HCT116 (cell line): ENCODE data around the gene PDIK1L. TPM values are rescaled to one million over a fixed set of nuclear protein-coding genes. Genes with fewer than 3 reads are reported as not detected.

Experiments
- ATAC-seq: fragments of 200-7000 bp; cut with Tn5 transposase; 2 replicates; pipeline ENCODE4 v1.9.1; 2020; ENCODE audit warnings: mild to moderate bottlenecking, moderate library complexity
- BruUV-seq: library from RNA; stranded (reverse); fragments of 400-500 nt; replicated peaks from 2 replicates; lab custom pipeline; 2021; lab: Mats Ljungman, UMichigan
- CTCF ChIA-PET: fragments of 300-600 bp; sonication (Branson Sonifier 250); formaldehyde crosslinking; loops from one replicate; lab custom pipeline; 2021; ENCODE audit warnings: antibody characterized with exemption; lab: Charles Lee
- POLR2A ChIA-PET: fragments of 300-600, 350-600 bp; sonication (Branson Sonifier 250); formaldehyde crosslinking; loops from one replicate; lab custom pipeline; 2021; ENCODE audit warnings: antibody characterized with exemption; lab: Charles Lee
- RAD21 ChIA-PET, 2 experiments: fragments of 300-600 bp; sonication (Branson Sonifier 250); formaldehyde crosslinking; loops; one replicate each; lab custom pipeline; 2023; ENCODE audit warnings: low total read pairs in 2 of 2; ENCODE audit not compliant: uncharacterized antibody in 2 of 2, unreplicated experiment in 2 of 2, low non-redundant PET in 1 of 2; lab: Charles Lee
- DNase-seq: peaks from one replicate; pipeline ENCODE4 v3.0.0-alpha.2; 2010; ENCODE audit warnings: low read depth, low spot score
- H2AFZ ChIP-seq: fragments of 200-600 bp; shearing (Covaris generic), sonication (generic); 2 replicates; pipeline ENCODE4 v1.6.1; 2017; ENCODE audit warnings: low read depth, mixed run types, mixed read lengths, antibody characterized with exemption, low read length; ENCODE audit not compliant: poor library complexity, severe bottlenecking
- H3K27ac ChIP-seq: 2 replicates; pipeline ENCODE4 v1.5.1; 2012; ENCODE audit warnings: low read depth, low read length
- H3K27me3 ChIP-seq: fragments of 200-600 bp; sonication (generic); 2 replicates; pipeline ENCODE4 v1.6.1; 2016; ENCODE audit warnings: mixed run types, low read length, mixed read lengths; ENCODE audit not compliant: insufficient read depth
- H3K36me3 ChIP-seq, 2 experiments: fragments of 200-500 bp in 1 of 2; fragments of 200-600 bp in 1 of 2; sonication (Bioruptor generic) in 1 of 2; sonication (generic) in 1 of 2; 2 replicates each; pipeline versions ENCODE4 v1.5.1 to v1.6.1; 2014 to 2016; ENCODE audit warnings: low read length in 2 of 2, inconsistent platforms in 1 of 2, mixed read lengths in 1 of 2, mixed run types in 1 of 2; ENCODE audit not compliant: insufficient read depth in 2 of 2, control insufficient read depth in 1 of 2
- H3K4me1 ChIP-seq, 2 experiments: fragments of 200-600 bp in 1 of 2; sonication (generic) in 1 of 2; 2 replicates each; pipeline versions ENCODE4 v1.5.1 to v1.6.1; 2012 to 2017; ENCODE audit warnings: low read length in 2 of 2, inconsistent platforms in 1 of 2, mild to moderate bottlenecking in 1 of 2, mixed read lengths in 1 of 2, mixed run types in 1 of 2, moderate library complexity in 1 of 2; ENCODE audit not compliant: insufficient read depth in 2 of 2, control insufficient read depth in 1 of 2
- H3K4me2 ChIP-seq: fragments of 200-600 bp; sonication (generic); 2 replicates; pipeline ENCODE4 v1.6.1; 2017; ENCODE audit warnings: mixed run types, low read length, mixed read lengths
- H3K4me3 ChIP-seq, 2 experiments: fragments of 200-600 bp in 1 of 2; sonication (generic) in 1 of 2; replicated peaks in 1 of 2; 2 replicates each; pipeline ENCODE4 v1.5.1; 2011 to 2016; ENCODE audit warnings: low read length in 2 of 2, control low read depth in 1 of 2, low read depth in 1 of 2, mild to moderate bottlenecking in 1 of 2, mixed read lengths in 1 of 2, mixed run types in 1 of 2
- H3K79me2 ChIP-seq: fragments of 200-600 bp; sonication (generic); 2 replicates; pipeline ENCODE4 v1.6.1; 2017; ENCODE audit warnings: mild to moderate bottlenecking, mixed run types, low read length, moderate library complexity, mixed read lengths; ENCODE audit not compliant: insufficient read depth
- H3K9ac ChIP-seq: fragments of 200-600 bp; sonication (generic); 2 replicates; pipeline ENCODE4 v1.6.1; 2016; ENCODE audit warnings: low read length, mixed read lengths
- H3K9me2 ChIP-seq: fragments of 200-600 bp; sonication (generic), shearing (Covaris generic); 2 replicates; pipeline ENCODE4 v1.6.1; 2017; ENCODE audit warnings: mixed run types, mild to moderate bottlenecking, moderate library complexity; ENCODE audit not compliant: insufficient read depth
- H3K9me3 ChIP-seq, 2 experiments: fragments of 200-500 bp in 1 of 2; fragments of 200-600 bp in 1 of 2; sonication (Bioruptor generic) in 1 of 2; sonication (generic) in 1 of 2; 2 replicates each; pipeline ENCODE4 v1.6.1; 2014 to 2017; ENCODE audit warnings: low read length in 2 of 2, mixed read lengths in 2 of 2, inconsistent platforms in 1 of 2, low read depth in 1 of 2, mild to moderate bottlenecking in 1 of 2, mixed run types in 1 of 2, moderate library complexity in 1 of 2; ENCODE audit not compliant: control insufficient read depth in 1 of 2, insufficient read depth in 1 of 2
- H4K20me1 ChIP-seq: fragments of 200-600 bp; sonication (generic), shearing (Covaris generic); 2 replicates; pipeline ENCODE4 v1.6.1; 2017; ENCODE audit warnings: mixed run types, mild to moderate bottlenecking, moderate library complexity; ENCODE audit not compliant: insufficient read depth
- CBX3 ChIP-seq: IDR thresholded peaks from 2 replicates; pipeline ENCODE4 v1.6.1; 2012; ENCODE audit warnings: low read depth
- CTCF ChIP-seq, 3 experiments: fragments of 200-600 bp in 1 of 3; sonication (generic) in 1 of 3; IDR thresholded peaks in 2 of 3; conservative IDR thresholded peaks in 1 of 3; 2 replicates each; pipeline ENCODE4 v1.5.1; 2012 to 2017; ENCODE audit warnings: low read depth in 2 of 3, low read length in 2 of 3, antibody characterized with exemption in 1 of 3, borderline replicate concordance in 1 of 3, control low read depth in 1 of 3, mild to moderate bottlenecking in 1 of 3, mixed read lengths in 1 of 3, mixed run types in 1 of 3, moderate library complexity in 1 of 3; ENCODE audit not compliant: insufficient read depth in 1 of 3
- EGR1 ChIP-seq: IDR thresholded peaks from 2 replicates; pipeline ENCODE4 v1.6.1; 2012; ENCODE audit warnings: low read depth
- ELF1 ChIP-seq: IDR thresholded peaks from 2 replicates; pipeline ENCODE4 v1.6.1; 2012; ENCODE audit warnings: low read depth, borderline replicate concordance
- EZH2 ChIP-seq: fragments of 200-600 bp; sonication (generic); IDR thresholded peaks from 2 replicates; pipeline ENCODE4 v1.6.1; 2017; ENCODE audit warnings: antibody characterized with exemption, mixed run types
- EZH2phosphoT487 ChIP-seq: fragments of 200-600 bp; IDR thresholded peaks from 2 replicates; pipeline ENCODE4 v1.6.1; 2018; ENCODE audit warnings: antibody characterized with exemption, borderline replicate concordance
- JUND ChIP-seq: IDR thresholded peaks from 2 replicates; pipeline ENCODE4 v1.6.1; 2012
- POLR2A ChIP-seq: IDR thresholded peaks from 2 replicates; pipeline ENCODE4 v1.7.0; 2011; ENCODE audit warnings: borderline replicate concordance; ENCODE audit not compliant: insufficient read depth, insufficient read length; ENCODE audit errors: extremely low read depth
- REST ChIP-seq: IDR thresholded peaks from 2 replicates; pipeline ENCODE4 v1.6.1; 2012; ENCODE audit warnings: low read depth
- SRF ChIP-seq: IDR thresholded peaks from 2 replicates; pipeline ENCODE4 v1.6.1; 2012; ENCODE audit warnings: low read depth
- TCF7L2 ChIP-seq: IDR thresholded peaks from 2 replicates; pipeline ENCODE4 v1.7.0; 2011; ENCODE audit warnings: borderline replicate concordance, inconsistent platforms; ENCODE audit not compliant: insufficient read depth, insufficient read length; ENCODE audit errors: extremely low read depth
- YY1 ChIP-seq: IDR thresholded peaks from 2 replicates; pipeline ENCODE4 v1.6.1; 2011; ENCODE audit warnings: low read length, low read depth, moderate library complexity, mild to moderate bottlenecking; ENCODE audit not compliant: insufficient replicate concordance; ENCODE audit errors: extremely low read depth
- ZBTB33 ChIP-seq: IDR thresholded peaks from 2 replicates; pipeline ENCODE4 v1.6.1; 2011; ENCODE audit warnings: mild to moderate bottlenecking, low read length, moderate library complexity; ENCODE audit not compliant: insufficient replicate concordance; ENCODE audit errors: extremely low read depth
- ZFX ChIP-seq: fragments of 450-650 bp; IDR thresholded peaks from 2 replicates; pipeline ENCODE4 v1.6.1; 2017
- ZNF274 ChIP-seq: fragments of 200-500 bp; sonication (Bioruptor generic); IDR thresholded peaks from 2 replicates; pipeline ENCODE4 v1.6.1; 2014; ENCODE audit warnings: mild to moderate bottlenecking, low read depth, low read length, inconsistent platforms
- intact Hi-C: fragments of 100-400 bp; cut with micrococcal nuclease; formaldehyde crosslinking; loops from 2 replicates; pipeline ENCODE4 v1.10.0; 2022
- total RNA-seq: library from RNA; stranded (reverse); gene quantifications from one replicate; pipeline ENCODE4 v1.2.1, GENCODE V29; 2021; ENCODE audit not compliant: unreplicated experiment

The PDIK1L gene
- total RNA-seq, 1 experiment from 2014 or later = 8.8 TPM

- TF ChIP-seq CTCF (IDR thresholded peaks at IDR 0.05 in 2 of 3, conservative IDR thresholded peaks at IDR 0.05 in 1 of 3; ENCODE audit: borderline replicate concordance in 1 of 3, insufficient read depth in 1 of 3, low read depth in 2 of 3, low read length in 2 of 3) (no peak), JUND (no peak)
Observed at GRCh38 chr1:26089125-26089524, 22.5 kb upstream of the PDIK1L start (continued).

- no peaks in the 10 kb centered on the region for H3K9me2 ChIP-seq
- CTCF ChIA-PET = no interaction called here
- RAD21 ChIA-PET = no interaction called here
- no peak overlapping the region for H3K4me2 ChIP-seq
- POLR2A ChIA-PET = no interaction called here
- H3K9ac ChIP-seq = no peak overlapping the region
- no peak overlapping the region for H3K4me3 ChIP-seq
- DNase-seq (no peak), ATAC-seq (no peak)
- no peak overlapping the region for H3K27ac ChIP-seq
- no peak overlapping the region for H2AFZ ChIP-seq
- no peaks in the 10 kb centered on the region for H3K9me3 ChIP-seq
- no peaks in the 10 kb centered on the region for H4K20me1 ChIP-seq
- BruUV-seq = no TSS peak
- intact Hi-C loops = no loop called here
- H3K27me3 ChIP-seq = no peaks in the 10 kb centered on the region
- no peaks in the 10 kb centered on the region for H3K36me3 ChIP-seq
- no peaks in the 10 kb centered on the region for H3K4me1 ChIP-seq
- H3K79me2 ChIP-seq = no peaks in the 10 kb centered on the region
- TF ChIP-seq YY1 = no peak
- TF ChIP-seq ZNF274 = no peak
- TF ChIP-seq TCF7L2 = no peak
- no peak for TF ChIP-seq CBX3
- TF ChIP-seq JUND = no peak
- TF ChIP-seq POLR2A = no peak
- no peak for TF ChIP-seq EGR1
- TF ChIP-seq ZBTB33 = no peak
- no peak for TF ChIP-seq SRF
- no peak for TF ChIP-seq REST
- no peak for TF ChIP-seq CTCF (IDR thresholded peaks at IDR 0.05 in 2 of 3, conservative IDR thresholded peaks at IDR 0.05 in 1 of 3; ENCODE audit: borderline replicate concordance in 1 of 3, insufficient read depth in 1 of 3, low read depth in 2 of 3, low read length in 2 of 3)
- TF ChIP-seq ELF1 = no peak
- TF ChIP-seq EZH2phosphoT487 = no peak
- TF ChIP-seq ZFX = no peak
- no peak for TF ChIP-seq EZH2
Observed at GRCh38 chr1:26090893-26091292, 20.7 kb upstream of the PDIK1L start.
